GM19452 (cell line): Measurements from ENCODE around the gene TNS1.
"Not testable (repeated sequence)": the region's sequence is repeated elsewhere in the genome, so short reads cannot be mapped to it uniquely, and the experiment has no call there.

Experiments
- ATAC-seq: cut with Tn5 transposase; IDR thresholded peaks from one replicate; pipeline ENCODE4 v1.9.1; 2021; ENCODE audit not compliant: unreplicated experiment

Gene TNS1

GRCh38 chr2:218002845-218003180 lies at the start of gene TNS1:
Gene TNS1, minus strand, starts transcription at chr2:218002995. Its CDS starts 123 bp downstream, at chr2:218002872.
- no peak for ATAC-seq

- ATAC-seq: no peak
Measured at GRCh38 chr2:218051903-218052302, 49.1 kb upstream of the TNS1 start.

- no peak for ATAC-seq
Measured at GRCh38 chr2:218047536-218048225, 44.9 kb upstream of the TNS1 start.

GRCh38 chr2:218046238-218046637 lies 43.4 kb upstream of the TNS1 start:
- ATAC-seq: peak; percentile 81

GRCh38 chr2:218044599-218044998 lies 41.8 kb upstream of the TNS1 start:
- ATAC-seq: not testable (repeated sequence)

GRCh38 chr2:218043701-218044109 lies 40.9 kb upstream of the TNS1 start:
- no peak for ATAC-seq

- ATAC-seq: no peak
Measured at GRCh38 chr2:218043100-218043499, 40.3 kb upstream of the TNS1 start.

GRCh38 chr2:218041302-218042168 lies 38.7 kb upstream of the TNS1 start:
- ATAC-seq: no peak

GRCh38 chr2:218040883-218041282 lies 38.1 kb upstream of the TNS1 start:
- no peak for ATAC-seq

- no peak for ATAC-seq
Measured at GRCh38 chr2:218039171-218039570, 36.4 kb upstream of the TNS1 start.

GRCh38 chr2:218036371-218036770 lies 33.6 kb upstream of the TNS1 start:
- ATAC-seq: no peak

GRCh38 chr2:218035463-218036100 lies 32.8 kb upstream of the TNS1 start:
- no peak for ATAC-seq

GRCh38 chr2:218034497-218035213 lies 31.9 kb upstream of the TNS1 start:
- peak; percentile 80 for ATAC-seq

- ATAC-seq: no peak
Measured at GRCh38 chr2:218033590-218034496, 31.0 kb upstream of the TNS1 start.

- ATAC-seq: no peak
Measured at GRCh38 chr2:218033208-218033589, 30.4 kb upstream of the TNS1 start.

- ATAC-seq: no peak
Measured at GRCh38 chr2:218032336-218033171, 29.8 kb upstream of the TNS1 start.

GRCh38 chr2:218031771-218032257 lies 29.0 kb upstream of the TNS1 start:
- no peak for ATAC-seq

- ATAC-seq: no peak
Measured at GRCh38 chr2:218031261-218031660, 28.5 kb upstream of the TNS1 start.
